Neural progenitor cell (in vitro differentiated cells): ENCODE data around the gene LPP. TPM values are rescaled to one million over a fixed set of nuclear protein-coding genes. Genes with fewer than 3 reads are reported as not detected.

ENCODE experiments used
- DNase-seq: peaks from one replicate; pipeline ENCODE4 v3.0.0-alpha.2; 2016; ENCODE audit warnings: low spot score
- H2AFZ ChIP-seq: fragments of 200-600 bp; sonication (generic); replicated peaks from 2 replicates; pipeline ENCODE4 v1.6.1; 2016; ENCODE audit warnings: antibody characterized with exemption
- H3F3A ChIP-seq: fragments of 200-600 bp; sonication (generic); 2 replicates; pipeline ENCODE4 v1.6.1; 2016; ENCODE audit warnings: antibody characterized with exemption, low read depth
- H3K27ac ChIP-seq: fragments of 200-600 bp; sonication (generic); 2 replicates; pipeline ENCODE4 v1.5.1; 2016; ENCODE audit warnings: mild to moderate bottlenecking
- H3K27me3 ChIP-seq: fragments of 200-600 bp; sonication (generic); 2 replicates; pipeline ENCODE4 v1.6.1; 2016; ENCODE audit warnings: mild to moderate bottlenecking, moderate library complexity
- H3K36me3 ChIP-seq: fragments of 200-600 bp; sonication (generic); 2 replicates; pipeline ENCODE4 v1.5.1; 2016
- H3K4me1 ChIP-seq: fragments of 200-600 bp; sonication (generic); 2 replicates; pipeline ENCODE4 v1.6.1; 2016; ENCODE audit warnings: mixed run types
- H3K4me2 ChIP-seq: fragments of 200-600 bp; sonication (generic); 2 replicates; pipeline ENCODE4 v1.6.1; 2016
- H3K4me3 ChIP-seq: fragments of 200-600 bp; sonication (generic); 2 replicates; pipeline ENCODE4 v1.5.1; 2016
- H3K79me2 ChIP-seq: fragments of 200-600 bp; sonication (generic); 2 replicates; pipeline ENCODE4 v1.6.1; 2016; ENCODE audit warnings: low read depth
- H3K9ac ChIP-seq: fragments of 200-600 bp; sonication (generic); 2 replicates; pipeline ENCODE4 v1.6.1; 2016
- H3K9me3 ChIP-seq: fragments of 200-600 bp; sonication (generic); 2 replicates; pipeline ENCODE4 v1.5.1; 2016; ENCODE audit warnings: low read depth
- H4K20me1 ChIP-seq: fragments of 200-600 bp; sonication (generic); 2 replicates; pipeline ENCODE4 v1.6.1; 2016; ENCODE audit warnings: low read depth
- H3K27ac Mint-ChIP-seq: 3 replicates; pipeline ENCODE4 v1.8.0; 2021; ENCODE audit warnings: mixed read lengths
- H3K27me3 Mint-ChIP-seq: 2 replicates; pipeline ENCODE4 v1.8.0; 2022; ENCODE audit warnings: low read depth, mild to moderate bottlenecking, inconsistent platforms, moderate library complexity, mixed read lengths; ENCODE audit not compliant: insufficient read depth
- H3K36me3 Mint-ChIP-seq: 3 replicates; pipeline ENCODE4 v1.8.0; 2021; ENCODE audit warnings: mixed read lengths
- H3K4me1 Mint-ChIP-seq: 3 replicates; pipeline ENCODE4 v1.8.0; 2021; ENCODE audit warnings: mixed read lengths
- H3K4me3 Mint-ChIP-seq: 3 replicates; pipeline ENCODE4 v1.8.0; 2021; ENCODE audit warnings: mild to moderate bottlenecking, moderate library complexity, mixed read lengths
- H3K9me3 Mint-ChIP-seq: 3 replicates; pipeline ENCODE4 v1.8.0; 2020; ENCODE audit warnings: mixed read lengths
- CTCF ChIP-seq: fragments of 200-600 bp; sonication (generic); IDR thresholded peaks from 2 replicates; pipeline ENCODE4 v1.5.1; 2017; ENCODE audit warnings: antibody characterized with exemption, mild to moderate bottlenecking
- EZH2 ChIP-seq: fragments of 200-600 bp; sonication (generic); IDR thresholded peaks from 2 replicates; pipeline ENCODE4 v1.6.1; 2017; ENCODE audit warnings: antibody characterized with exemption, mild to moderate bottlenecking, moderate library complexity
- EZH2phosphoT487 ChIP-seq: fragments of 200-600 bp; sonication (generic); IDR thresholded peaks from 2 replicates; pipeline ENCODE4 v1.6.1; 2017; ENCODE audit warnings: antibody characterized with exemption
- total RNA-seq: library from RNA; depleted of rRNA; stranded (reverse); fragments of >200 nt; gene quantifications from 2 replicates; pipeline ENCODE4 v1.2.3, GENCODE V29; 2015; ENCODE audit warnings: low replicate concordance

LPP gene
- total RNA-seq, 1 donor from 2014 or later: 18.9 TPM

- H4K20me1 ChIP-seq: no peaks in the 10 kb centered on the region
- H3K27me3 Mint-ChIP-seq: peaks cover 6% of the 10 kb centered on the region
- no peak overlapping the region for H3K4me2 ChIP-seq
- no peak for TF ChIP-seq EZH2
- no peak for TF ChIP-seq CTCF
- TF ChIP-seq EZH2phosphoT487: no peak
- H3K9me3 Mint-ChIP-seq: no peaks in the 10 kb centered on the region
- H2AFZ ChIP-seq: no peak overlapping the region
- H3K9ac ChIP-seq: no peak overlapping the region
- no peak overlapping the region for H3K4me3 Mint-ChIP-seq
- H3K27me3 ChIP-seq: no peaks in the 10 kb centered on the region
- H3K9me3 ChIP-seq: no peaks in the 10 kb centered on the region
- DNase-seq: no peak
- no peaks in the 10 kb centered on the region for H3K4me1 Mint-ChIP-seq
- peaks cover 13% of the 10 kb centered on the region for H3K36me3 Mint-ChIP-seq
- H3K27ac Mint-ChIP-seq: no peak overlapping the region
- no peaks in the 10 kb centered on the region for H3F3A ChIP-seq
- H3K4me3 ChIP-seq: no peak overlapping the region
- no peak overlapping the region for H3K27ac ChIP-seq
- H3K4me1 ChIP-seq: no peaks in the 10 kb centered on the region
- no peaks in the 10 kb centered on the region for H3K79me2 ChIP-seq
- H3K36me3 ChIP-seq: no peaks in the 10 kb centered on the region
Observed at GRCh38 chr3:188408831-188409230, 254.9 kb downstream of the LPP start.

- Histone ChIP-seq H3K4me3 (no peak overlapping the region), H3K4me2 (no peak overlapping the region), H3K4me1 (peaks cover 3% of the 10 kb centered on the region), H2AFZ (no peak overlapping the region), H3F3A (no peaks in the 10 kb centered on the region), H3K27ac (no peak overlapping the region), H4K20me1 (no peaks in the 10 kb centered on the region), H3K27me3 (no peaks in the 10 kb centered on the region), H3K9ac (no peak overlapping the region), H3K9me3 (no peaks in the 10 kb centered on the region), H3K36me3 (no peaks in the 10 kb centered on the region), H3K79me2 (no peaks in the 10 kb centered on the region)
- Mint-ChIP-seq H3K4me3 (no peak overlapping the region), H3K27me3 (peaks cover 4% of the 10 kb centered on the region), H3K4me1 (peaks cover 6% of the 10 kb centered on the region), H3K36me3 (peaks cover 6% of the 10 kb centered on the region), H3K27ac (no peak overlapping the region), H3K9me3 (no peaks in the 10 kb centered on the region)
- TF ChIP-seq CTCF: no peak
- TF ChIP-seq EZH2: no peak
- no peak for TF ChIP-seq EZH2phosphoT487
- no peak for DNase-seq
Observed at GRCh38 chr3:188411750-188412149, 257.8 kb downstream of the LPP start.

GRCh38 chr3:188415196-188415595 is 261.2 kb downstream of the LPP start:
- Mint-ChIP-seq H3K27ac (no peak overlapping the region), H3K27me3 (peaks cover 4% of the 10 kb centered on the region), H3K4me1 (peaks cover 6% of the 10 kb centered on the region), H3K4me3 (no peak overlapping the region), H3K36me3 (peaks cover 10% of the 10 kb centered on the region), H3K9me3 (peaks cover 4% of the 10 kb centered on the region)
- Histone ChIP-seq H3K4me1 (peaks cover 3% of the 10 kb centered on the region), H3K36me3 (no peaks in the 10 kb centered on the region), H3K4me2 (no peak overlapping the region), H3K4me3 (no peak overlapping the region), H3F3A (no peaks in the 10 kb centered on the region), H3K79me2 (no peaks in the 10 kb centered on the region), H2AFZ (no peak overlapping the region), H3K9ac (no peak overlapping the region), H3K27me3 (no peaks in the 10 kb centered on the region), H4K20me1 (no peaks in the 10 kb centered on the region), H3K9me3 (no peaks in the 10 kb centered on the region), H3K27ac (no peak overlapping the region)
- DNase-seq: no peak
- TF ChIP-seq EZH2phosphoT487: no peak

GRCh38 chr3:188416041-188416440 is 262.1 kb downstream of the LPP start:
- no peak overlapping the region for H2AFZ ChIP-seq
- H3K36me3 ChIP-seq: no peaks in the 10 kb centered on the region
- H4K20me1 ChIP-seq: no peaks in the 10 kb centered on the region
- H3K9ac ChIP-seq: no peak overlapping the region
- no peak overlapping the region for H3K27ac Mint-ChIP-seq
- H3K4me1 Mint-ChIP-seq: peaks cover 6% of the 10 kb centered on the region
- peaks cover 4% of the 10 kb centered on the region for H3K27me3 Mint-ChIP-seq
- no peaks in the 10 kb centered on the region for H3K9me3 ChIP-seq
- no peak overlapping the region for H3K4me3 ChIP-seq
- H3K27me3 ChIP-seq: no peaks in the 10 kb centered on the region
- peaks cover 10% of the 10 kb centered on the region for H3K36me3 Mint-ChIP-seq
- no peak overlapping the region for H3K4me2 ChIP-seq
- H3K27ac ChIP-seq: no peak overlapping the region
- peaks cover 3% of the 10 kb centered on the region for H3K4me1 ChIP-seq
- DNase-seq: no peak
- H3K9me3 Mint-ChIP-seq: peaks cover 4% of the 10 kb centered on the region
- H3K79me2 ChIP-seq: no peaks in the 10 kb centered on the region
- no peak for TF ChIP-seq EZH2
- TF ChIP-seq CTCF: no peak
- no peak for TF ChIP-seq EZH2phosphoT487
- no peak overlapping the region for H3K4me3 Mint-ChIP-seq
- H3F3A ChIP-seq: no peaks in the 10 kb centered on the region
